ENCODE results near the gene GALNT18.

Gene GALNT18

DNA sequence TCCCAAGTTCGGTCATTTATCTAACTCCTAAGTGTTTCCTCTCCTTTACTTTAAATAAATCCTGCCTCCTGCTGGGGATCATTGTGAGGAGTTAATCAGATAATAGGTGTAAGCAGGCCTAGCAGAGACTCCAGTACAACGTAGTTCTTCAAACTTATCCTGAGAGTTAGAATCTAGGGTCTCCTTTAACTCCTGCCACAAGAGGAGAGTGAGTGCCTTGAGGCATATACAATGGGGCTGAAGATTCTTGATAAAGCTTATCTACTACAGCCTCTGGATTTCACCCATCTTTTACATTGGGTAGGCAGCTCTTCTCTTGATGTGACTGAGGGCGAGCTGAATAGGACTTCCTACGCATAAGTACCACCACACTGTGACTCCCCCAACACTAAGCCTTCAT is 3.1 kb upstream of the GALNT18 start:
- DNase-seq (ENCODE audit: low spot score), result no peak
- TF ChIP-seq, protein P1, sequence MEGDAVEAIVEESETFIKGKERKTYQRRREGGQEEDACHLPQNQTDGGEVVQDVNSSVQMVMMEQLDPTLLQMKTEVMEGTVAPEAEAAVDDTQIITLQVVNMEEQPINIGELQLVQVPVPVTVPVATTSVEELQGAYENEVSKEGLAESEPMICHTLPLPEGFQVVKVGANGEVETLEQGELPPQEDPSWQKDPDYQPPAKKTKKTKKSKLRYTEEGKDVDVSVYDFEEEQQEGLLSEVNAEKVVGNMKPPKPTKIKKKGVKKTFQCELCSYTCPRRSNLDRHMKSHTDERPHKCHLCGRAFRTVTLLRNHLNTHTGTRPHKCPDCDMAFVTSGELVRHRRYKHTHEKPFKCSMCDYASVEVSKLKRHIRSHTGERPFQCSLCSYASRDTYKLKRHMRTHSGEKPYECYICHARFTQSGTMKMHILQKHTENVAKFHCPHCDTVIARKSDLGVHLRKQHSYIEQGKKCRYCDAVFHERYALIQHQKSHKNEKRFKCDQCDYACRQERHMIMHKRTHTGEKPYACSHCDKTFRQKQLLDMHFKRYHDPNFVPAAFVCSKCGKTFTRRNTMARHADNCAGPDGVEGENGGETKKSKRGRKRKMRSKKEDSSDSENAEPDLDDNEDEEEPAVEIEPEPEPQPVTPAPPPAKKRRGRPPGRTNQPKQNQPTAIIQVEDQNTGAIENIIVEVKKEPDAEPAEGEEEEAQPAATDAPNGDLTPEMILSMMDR (IDR thresholded peaks at IDR 0.05; ENCODE audit: extremely low read depth, missing control alignments), result no peak

DNA sequence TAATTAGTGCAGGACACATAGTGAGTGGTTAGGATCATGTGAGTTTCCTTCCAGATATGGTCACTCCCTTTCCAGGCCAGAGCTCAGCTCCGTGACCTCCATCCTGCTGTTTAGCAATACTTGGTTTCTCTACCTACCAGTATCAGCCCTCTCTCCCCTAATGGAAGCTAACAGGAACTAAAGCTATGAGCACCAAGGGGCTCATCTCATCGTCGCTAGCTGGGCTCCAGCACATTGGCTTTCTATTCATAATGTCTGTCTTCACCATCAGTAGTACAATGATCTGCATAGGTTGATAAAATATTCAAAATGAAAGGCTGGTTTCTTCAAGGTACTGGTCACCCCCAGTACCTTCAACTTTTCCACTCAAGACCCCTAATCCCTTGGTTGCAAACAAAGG is 2.4 kb upstream of the GALNT18 start:
- DNase-seq (ENCODE audit: low spot score), result no peak
- TF ChIP-seq, protein P1 (IDR thresholded peaks at IDR 0.05; ENCODE audit: extremely low read depth, missing control alignments), result no peak

- TF ChIP-seq, protein P1 (IDR thresholded peaks at IDR 0.05; ENCODE audit: extremely low read depth, missing control alignments), result no peak
- no peak for DNase-seq (ENCODE audit: low spot score)
These were observed 967 bp upstream of the GALNT18 start for GRCh38 chr11:11622772-11623171.

DNA sequence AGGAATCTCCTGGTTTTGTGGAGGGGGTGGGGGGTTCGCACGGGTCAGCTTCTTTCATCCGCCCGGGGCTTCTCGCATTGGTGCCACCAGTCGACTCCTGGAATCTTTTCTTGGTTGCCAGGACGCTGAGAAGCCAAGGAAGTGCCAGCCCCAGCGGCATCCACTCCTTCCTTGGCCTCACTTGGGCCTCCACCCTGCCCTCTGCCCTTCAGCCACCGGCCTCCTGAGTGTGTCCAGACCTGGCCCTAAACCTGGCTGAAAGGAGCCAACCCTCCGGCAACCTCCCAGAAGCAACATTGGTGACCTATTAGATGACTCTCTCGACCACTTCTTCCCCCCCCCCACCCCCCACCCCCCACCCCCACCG is 518 bp upstream of the GALNT18 start:
- TF ChIP-seq, protein P1 (IDR thresholded peaks at IDR 0.05; ENCODE audit: extremely low read depth, missing control alignments), result no peak

DNA sequence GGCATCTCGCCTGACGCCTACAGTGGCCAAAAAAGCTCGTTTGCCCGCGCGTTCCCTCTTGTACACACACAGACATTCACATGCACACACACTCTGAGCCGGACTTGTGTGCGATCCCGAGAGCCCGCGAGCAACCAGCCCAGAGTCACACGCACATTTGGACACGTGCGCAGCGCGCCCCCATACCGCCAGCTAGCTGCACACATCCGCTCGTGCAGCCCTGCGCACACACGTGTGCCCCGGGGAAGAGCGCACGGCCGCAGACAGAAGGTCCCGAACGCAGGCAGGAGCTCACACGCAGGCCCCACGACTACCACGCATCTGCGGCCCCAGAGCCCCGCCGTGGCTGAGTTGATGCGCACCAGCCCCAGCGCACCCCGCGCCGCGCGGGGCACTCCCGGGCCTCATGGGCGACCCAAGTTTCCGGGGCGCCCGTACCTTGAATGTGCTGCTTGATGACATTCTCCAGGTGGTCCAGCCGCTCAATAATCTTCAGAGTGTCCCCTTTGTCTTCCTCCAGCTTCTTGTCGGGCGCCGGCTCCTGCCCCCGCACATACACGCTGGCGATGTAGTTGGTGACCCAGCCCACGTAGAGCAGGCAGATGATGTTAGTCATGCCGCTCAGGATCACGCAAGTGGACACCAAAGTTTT is 758 bp downstream of the GALNT18 start:
- peak; percentile 49 for DNase-seq (ENCODE audit: low spot score)

More for the DNA sequence above, 518 bp upstream of the GALNT18 start:
- no peak for DNase-seq (ENCODE audit: low spot score)

DNA sequence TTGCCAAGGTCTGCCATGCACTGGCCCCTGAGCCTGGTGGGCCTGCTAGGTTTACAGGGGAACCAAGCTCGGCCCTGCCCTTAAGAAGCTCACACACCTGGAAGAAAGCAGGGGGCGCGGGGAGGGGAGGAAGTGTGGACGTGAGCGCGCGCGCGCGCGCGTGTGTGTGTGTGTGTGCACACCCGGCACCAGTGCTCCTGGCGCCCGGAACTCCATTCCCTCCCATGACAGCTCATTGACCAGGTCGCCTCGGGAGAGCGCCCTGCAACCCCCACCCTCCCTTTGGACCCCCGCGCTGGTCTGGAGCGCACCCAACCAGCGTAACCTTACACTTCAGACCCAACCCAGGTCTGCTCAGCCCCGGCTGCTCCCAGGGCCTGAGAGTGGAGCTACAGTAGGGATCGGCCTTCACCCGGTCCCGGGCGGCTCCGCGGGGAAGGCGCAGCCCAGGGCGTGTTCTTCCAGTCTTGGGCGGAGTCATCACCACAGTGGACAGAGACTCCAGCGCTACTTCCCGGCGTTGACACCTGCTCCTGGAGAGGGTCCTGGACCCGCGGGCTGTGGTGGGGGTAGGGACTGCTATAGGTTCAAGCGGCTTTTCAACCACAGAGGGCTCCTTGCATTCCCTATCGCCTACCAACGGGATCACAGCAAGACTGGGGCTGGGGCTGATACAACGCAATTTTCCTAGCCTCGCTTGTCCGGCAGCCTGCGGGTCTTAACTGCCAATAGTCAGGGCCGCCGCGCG is 1.5 kb downstream of the GALNT18 start:
- TF ChIP-seq, protein P1 (IDR thresholded peaks at IDR 0.05; ENCODE audit: extremely low read depth, missing control alignments), result no peak
- DNase-seq (ENCODE audit: low spot score), result peak; percentile 40

More for the DNA sequence above, 758 bp downstream of the GALNT18 start:
- TF ChIP-seq, protein P1 (IDR thresholded peaks at IDR 0.05; ENCODE audit: extremely low read depth, missing control alignments), result no peak

DNA sequence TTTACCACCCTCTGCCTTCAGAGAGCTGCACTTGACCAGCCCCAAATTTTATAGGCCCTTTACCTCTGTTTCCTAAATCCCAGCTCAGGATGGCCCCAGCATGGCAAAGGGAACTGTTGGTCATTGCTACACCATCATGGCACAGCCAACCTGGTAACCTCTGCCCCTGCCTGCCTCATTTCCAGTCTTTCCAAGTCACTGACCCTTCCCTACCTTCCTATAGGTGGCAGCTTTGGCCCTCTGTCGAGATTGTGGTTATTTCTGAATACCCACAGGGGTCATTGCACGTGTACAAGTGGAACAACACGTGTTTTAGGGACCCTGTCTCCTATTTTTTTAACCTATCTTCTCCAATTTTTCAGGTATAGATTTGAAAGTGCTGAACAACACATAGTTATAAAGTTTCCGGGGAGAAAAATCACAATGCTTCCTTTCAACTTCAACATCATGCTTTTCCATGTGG is 2.8 kb downstream of the GALNT18 start:
- DNase-seq (ENCODE audit: low spot score), result no peak
- TF ChIP-seq, protein P1 (IDR thresholded peaks at IDR 0.05; ENCODE audit: extremely low read depth, missing control alignments), result no peak
